T47D (cell line): ENCODE data around the gene LSM7.
"Not testable (repeated sequence)": the region's sequence is repeated elsewhere in the genome, so short reads cannot be mapped to it uniquely, and the experiment has no call there.

Experiments
- DNase-seq, 2 experiments: peaks; one replicate each; pipeline versions ENCODE4 v3.0.0 to v3.0.0-alpha.2; 2011 to 2012; ENCODE audit warnings: low read depth in 1 of 2, low spot score in 1 of 2
- JUND ChIP-seq: IDR thresholded peaks from 2 replicates; pipeline ENCODE4 v1.6.1; 2012; ENCODE audit warnings: low read depth
- in situ Hi-C: cut with HindIII; loops from 2 replicates; pipeline ENCODE4 v1.10.0; 2016; ENCODE audit warnings: low sequenced_read_pairs, low pct_unique_long_range_greater_than_20kb

LSM7 gene

DNA sequence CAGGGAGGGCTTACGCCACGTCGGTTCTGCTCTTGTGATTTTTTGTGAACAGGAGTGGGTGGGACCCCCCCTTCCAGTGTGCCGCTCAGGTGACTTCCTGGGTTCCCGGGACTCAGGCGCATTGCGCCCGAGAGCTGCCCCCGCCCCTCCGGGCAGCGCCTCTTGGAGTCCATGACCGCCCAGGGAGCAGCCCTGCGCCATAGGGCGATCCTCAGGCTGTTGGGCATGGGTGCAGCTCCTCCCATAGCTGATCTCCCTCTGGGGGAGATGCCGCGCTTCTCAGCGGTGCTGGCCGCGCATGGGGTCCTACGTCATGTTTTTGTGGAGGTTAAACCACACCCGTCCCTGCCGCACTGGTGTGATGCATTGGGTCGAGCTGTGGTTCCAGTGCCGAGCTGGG is 23.7 kb upstream of the LSM7 start:
- in situ Hi-C loops: no loop called here
- no peak for TF ChIP-seq JUND
- no peak for DNase-seq

DNA sequence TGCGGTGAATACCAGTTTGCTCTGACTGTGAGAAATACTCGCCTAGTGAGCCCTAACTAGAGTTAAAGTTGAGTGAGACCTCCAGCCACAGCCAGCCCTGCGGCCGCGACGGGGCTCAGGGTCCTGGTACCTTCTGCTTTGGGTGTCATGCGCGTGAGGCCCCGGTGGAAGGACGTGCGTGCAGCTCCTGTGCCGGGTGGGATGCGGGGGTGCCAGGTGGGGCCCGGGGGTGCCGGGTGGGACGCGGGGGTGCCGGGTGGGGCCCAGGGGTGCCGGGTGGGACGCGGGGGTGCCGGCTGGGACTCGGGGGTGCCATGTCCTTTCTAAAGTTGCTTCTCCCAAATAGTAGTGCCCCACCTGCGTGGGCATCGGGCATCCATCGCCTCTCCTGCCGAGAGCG is 23.2 kb upstream of the LSM7 start:
- no peak for DNase-seq
- TF ChIP-seq JUND: no peak
- in situ Hi-C loops: no loop called here

DNA sequence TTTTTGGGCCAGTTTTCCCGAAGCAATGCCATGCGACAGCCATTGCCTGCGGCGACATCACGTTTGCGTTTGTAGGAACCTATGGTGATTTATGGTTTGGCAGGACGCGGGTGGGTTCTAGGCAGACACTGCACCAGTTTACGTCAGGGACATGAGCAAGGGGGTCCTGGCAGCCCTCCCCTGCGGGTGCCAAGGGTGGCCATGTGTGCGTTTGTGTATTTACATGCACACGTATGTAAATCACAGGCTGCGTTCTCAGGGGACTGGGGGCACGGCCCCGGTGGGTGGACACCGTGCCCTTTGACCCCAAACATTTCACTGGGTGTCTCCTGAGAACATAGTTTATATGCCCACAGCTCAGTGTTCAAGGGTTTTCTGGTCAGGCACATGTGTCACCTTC is 22.3 kb upstream of the LSM7 start:
- in situ Hi-C loops: no loop called here
- no peak for DNase-seq
- TF ChIP-seq JUND: no peak

DNA sequence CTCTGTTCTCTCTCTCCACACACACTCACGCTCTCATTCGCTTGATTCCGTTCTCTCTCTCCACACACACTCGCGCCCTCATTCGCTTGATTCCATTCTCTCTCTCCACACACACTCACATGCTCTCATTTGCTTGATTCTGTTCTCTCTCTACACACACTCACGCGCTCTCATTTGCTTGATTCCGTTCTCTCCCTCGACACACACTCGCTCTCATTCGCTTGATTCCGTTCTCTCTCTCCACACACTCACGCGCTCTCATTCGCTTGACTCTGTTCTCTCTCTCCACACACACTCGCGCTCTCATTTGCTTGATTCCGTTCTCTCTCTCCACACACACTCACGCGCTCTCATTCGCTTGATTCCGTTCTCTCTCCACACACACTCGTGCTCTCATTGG is 21.4 kb upstream of the LSM7 start:
- in situ Hi-C loops, DNase-seq: not testable (repeated sequence)

DNA sequence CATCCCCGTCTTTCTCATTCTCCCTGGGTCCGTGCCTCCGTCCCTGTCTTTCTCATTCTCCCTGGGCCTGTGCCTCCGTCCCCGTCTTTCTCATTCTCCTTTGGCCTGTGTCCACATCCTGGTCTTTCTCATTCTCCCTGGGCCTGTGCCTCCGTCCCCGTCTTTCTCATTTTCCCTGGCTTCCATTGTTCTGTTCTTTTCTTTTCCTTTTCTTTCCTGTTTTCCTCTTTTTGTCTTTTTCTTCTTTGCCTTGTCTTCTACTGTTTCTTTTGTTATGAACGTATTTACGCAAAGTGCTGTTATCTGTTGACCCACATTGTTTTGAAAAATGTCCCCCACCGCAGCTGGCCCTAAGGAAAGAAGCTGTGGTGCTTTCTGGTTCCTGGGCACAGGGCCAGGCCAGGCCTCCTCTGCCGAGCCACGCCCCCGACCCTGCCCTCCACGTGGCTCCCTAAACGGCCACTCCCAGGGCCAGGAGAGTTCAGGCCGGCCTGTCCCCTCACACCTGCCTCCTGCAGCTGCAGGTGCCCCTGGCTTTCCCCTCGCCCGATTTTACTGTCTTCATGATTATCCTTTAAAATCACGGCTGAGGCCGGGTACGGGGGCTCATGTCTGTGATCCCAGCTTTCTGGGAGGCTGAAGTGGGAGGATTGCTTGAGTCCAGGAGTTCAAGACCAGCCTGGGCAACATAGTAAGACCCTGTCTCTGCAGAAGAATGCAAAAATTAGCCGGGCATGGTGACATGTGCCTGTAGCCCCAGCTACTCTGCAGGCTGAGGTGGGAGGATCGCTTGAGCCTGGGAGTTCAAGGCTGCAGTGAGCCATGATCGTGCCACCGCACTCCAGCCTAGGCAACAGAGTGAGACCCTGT is 17.6 kb upstream of the LSM7 start:
- in situ Hi-C loops: no loop called here
- peak in 1 of 2 experiments; percentile 29 for DNase-seq
- no peak for TF ChIP-seq JUND

DNA sequence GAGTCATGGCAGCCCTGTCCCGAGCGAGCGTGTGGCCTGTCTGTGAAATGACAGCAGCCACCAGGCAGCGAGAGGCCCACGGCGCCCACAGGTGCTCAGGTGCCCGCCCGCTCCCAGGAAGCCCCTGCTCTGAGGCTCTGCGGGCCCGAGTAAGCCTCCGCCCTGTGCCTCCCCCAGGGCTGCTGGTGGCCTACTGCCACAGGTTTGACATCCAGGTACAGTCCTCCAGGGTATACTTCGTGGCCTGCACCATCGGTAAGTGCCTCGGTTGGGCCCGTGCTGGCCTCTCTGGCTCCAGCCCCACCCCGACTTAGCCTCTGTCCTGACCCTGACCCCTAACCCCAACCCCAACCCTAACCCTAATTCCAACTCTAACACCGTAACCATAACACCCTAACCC is 16.7 kb upstream of the LSM7 start:
- no peak for TF ChIP-seq JUND
- in situ Hi-C loops: no loop called here
- no peak for DNase-seq

DNA sequence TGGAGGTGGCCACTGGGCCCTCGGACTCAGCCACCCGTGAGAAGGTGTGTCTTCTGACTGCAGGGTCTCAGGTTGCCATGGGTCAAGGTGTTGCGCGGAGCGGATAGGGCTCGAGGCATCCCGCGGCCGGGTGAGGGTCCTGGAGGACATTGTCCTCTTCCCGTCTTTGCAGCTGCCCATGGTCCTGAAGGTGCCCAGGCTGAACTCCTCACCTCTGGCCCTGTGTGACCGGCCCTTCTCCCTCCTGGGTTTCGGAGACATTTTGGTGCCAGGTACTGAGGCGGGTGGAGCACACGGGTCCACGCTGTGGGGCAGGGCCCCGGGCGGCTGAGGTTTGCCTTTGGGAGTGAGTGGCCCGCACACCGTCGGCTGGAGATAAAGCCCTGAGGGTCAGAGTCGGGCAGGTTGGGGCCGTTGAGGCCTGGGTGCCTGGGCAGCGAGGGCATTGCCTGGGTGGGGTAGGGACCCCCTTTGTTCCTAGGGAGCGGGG is 16.0 kb upstream of the LSM7 start:
- DNase-seq: no peak
- in situ Hi-C loops: no loop called here
- no peak for TF ChIP-seq JUND

DNA sequence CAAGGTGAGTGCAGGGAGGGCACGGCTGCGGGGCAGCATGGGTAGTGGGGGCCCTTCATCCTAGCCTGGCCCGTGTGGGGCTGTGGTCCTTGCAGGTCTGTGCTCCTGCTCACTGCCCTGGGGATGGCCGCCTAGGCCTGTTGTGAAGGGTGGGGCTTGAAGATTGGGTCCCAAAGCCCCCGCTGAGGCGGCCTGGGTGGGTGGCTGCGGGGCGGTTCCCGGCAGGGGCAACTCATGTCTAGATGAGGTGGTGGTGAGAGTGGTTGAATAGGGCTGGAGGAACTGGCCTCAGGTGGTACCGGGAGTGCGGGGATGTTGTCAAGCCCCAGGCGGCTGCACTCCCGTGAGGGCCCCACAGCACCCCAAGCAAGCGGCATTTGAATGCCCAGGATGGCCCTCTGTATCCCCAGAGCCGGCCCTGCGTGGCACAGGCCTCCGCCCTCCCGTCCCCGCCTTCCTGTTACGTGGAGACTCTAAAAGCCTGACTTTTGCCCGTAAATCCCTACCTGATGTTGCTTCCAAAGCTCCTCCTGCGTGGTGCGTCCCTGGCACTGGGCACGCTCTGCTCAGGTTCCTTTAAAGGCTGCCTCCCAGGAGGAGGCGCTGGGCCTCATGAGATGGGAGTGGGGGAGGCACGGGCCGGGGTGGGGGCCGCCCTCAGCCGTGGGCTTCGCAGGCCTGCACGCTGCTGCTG is 15.1 kb upstream of the LSM7 start:
- DNase-seq: no peak
- in situ Hi-C loops: no loop called here
- no peak for TF ChIP-seq JUND

DNA sequence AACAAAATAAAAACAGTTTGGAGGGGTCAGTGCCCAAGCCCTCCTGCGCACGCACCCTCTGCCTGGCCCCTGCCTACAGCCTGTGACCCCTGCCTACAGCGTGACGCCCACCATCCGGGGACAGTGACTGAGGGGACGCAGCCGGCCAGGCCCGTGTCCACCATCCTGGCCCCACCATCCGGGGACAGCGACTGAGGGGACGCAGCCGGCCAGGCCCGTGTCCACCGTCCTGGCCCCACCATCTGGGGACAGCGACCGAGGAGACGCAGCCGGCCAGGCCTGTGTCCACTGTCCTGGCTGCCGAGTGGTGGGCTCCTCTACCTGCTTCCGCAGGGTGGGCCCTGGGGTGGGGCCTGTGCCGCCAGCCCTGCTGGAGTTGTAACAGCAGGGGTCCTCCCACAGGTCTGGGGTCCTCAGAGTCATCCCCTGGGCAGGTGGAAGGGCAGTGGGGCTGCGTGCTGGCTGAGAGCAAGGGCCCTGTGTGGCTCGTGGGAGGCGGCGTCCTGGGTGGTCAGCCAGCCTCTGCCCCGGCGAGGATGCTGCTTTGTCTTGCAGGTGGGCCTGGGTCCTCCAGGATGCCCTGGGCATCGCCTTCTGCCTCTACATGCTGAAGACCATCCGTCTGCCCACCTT is 14.4 kb upstream of the LSM7 start:
- no peak for DNase-seq

DNA sequence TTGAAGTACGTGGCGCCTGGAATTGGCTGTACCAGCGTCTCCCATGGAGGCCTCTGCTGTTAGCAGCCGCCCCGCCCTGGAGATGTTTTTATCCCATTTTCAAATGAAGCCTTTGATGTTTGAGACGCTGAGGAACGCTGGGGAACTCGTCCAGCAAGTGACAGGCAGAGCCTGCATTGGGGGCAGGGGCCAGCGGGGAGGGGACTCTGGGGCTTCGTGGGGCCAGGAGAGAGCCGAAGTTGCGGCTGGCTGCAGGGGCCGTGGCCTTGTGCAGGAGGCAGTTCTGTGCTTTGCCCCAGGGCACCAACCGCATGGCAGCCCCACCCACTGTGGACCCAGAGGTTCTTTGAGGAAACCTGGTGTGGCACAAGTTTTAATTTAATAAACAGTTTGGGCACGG is 13.6 kb upstream of the LSM7 start:
- in situ Hi-C loops: no loop called here
- no peak for DNase-seq
- no peak for TF ChIP-seq JUND

More for the DNA sequence above, 14.4 kb upstream of the LSM7 start:
- in situ Hi-C loops: no loop called here
- no peak for TF ChIP-seq JUND

DNA sequence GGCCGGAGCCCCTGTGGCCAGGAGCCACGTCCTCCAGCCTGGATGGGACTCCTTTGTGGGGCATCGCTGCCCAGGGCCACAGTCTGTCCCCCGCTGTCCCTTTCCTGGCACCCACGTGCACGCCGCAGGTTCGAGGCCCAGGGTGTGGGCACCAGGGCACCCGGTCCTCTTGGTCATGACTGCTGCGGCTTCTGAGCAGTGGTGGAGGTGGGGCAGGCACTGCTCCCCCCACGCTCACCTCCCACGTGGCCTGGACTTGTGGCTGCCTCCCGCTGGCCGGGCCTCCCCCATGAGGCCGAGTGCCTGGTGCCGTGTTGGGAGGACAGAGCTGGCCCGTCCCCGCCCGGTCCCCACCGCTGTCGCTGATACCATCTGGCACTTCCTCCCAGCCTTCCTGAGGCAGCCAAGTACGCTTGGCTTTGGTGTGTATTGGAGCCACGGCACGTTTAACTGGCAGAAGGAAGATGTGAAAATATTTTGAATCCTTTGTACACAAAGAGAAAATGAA is 12.9 kb upstream of the LSM7 start:
- in situ Hi-C loops: no loop called here
- DNase-seq: no peak
- no peak for TF ChIP-seq JUND

DNA sequence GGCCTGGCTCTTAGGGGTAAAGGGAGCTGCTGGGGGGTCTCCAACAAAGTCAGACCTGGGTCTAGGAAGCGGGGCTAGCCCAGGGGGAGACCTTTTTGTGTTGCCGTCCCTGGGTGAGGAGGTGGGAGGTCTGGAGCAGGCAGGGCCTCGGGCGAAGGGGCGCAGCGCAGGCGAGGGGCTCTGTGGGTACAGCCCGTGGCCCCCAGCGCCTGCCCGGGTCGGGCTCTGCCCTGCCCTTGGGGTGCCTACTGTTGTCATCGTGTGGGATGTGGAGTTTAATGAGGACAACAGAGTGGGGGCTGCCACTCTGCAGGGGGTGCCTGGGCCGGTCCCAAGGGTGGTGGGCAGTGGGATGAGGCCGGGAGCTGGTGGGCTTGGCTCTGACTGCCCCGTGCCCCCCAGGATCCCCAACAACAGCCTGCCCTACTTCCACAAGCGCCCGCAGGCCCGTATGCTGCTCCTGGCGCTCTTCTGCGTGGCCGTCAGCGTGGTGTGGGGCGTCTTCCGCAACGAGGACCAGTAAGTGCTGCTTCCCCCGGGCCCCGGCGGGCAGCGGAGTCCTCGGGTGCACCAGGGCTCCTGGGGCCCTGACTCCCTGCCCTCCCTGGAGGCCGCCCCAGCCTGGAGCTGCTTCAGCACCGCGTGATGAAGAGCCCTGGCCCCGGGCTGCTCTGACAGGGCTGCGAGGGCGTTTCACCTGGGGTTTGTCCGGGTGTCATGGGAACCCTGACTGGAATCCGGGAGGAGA is 12.3 kb upstream of the LSM7 start:
- no peak for TF ChIP-seq JUND
- DNase-seq: no peak
- in situ Hi-C loops: no loop called here
